ENCODE data around the gene HMGB4. TPM values are rescaled to one million over a fixed set of nuclear protein-coding genes. Genes with fewer than 3 reads are reported as not detected.

The HMGB4 gene
- total RNA-seq, 1 donor from 2014 or later: not detected

DNA sequence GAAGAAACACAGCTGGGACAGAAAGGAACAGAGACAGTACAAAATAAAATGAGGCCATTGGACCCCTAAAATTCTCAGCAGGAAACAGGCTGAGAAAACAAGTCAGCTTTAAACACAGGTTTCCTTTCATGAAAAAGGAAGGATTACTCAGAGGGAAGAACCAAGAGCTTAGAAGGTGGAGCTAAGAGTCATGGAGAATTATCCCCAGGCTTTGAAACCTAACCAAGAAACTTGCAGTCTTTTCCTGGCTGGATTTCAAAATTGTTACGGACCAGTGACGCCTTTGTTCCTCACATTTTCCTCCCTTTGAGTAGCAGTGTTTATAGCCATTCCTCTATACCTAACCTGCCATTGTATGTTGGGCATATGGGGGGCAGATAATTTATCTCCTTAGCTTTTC, 8.8 kb downstream of the HMGB4 start:
- H3K4me3 Mint-ChIP-seq (ENCODE audit: unreplicated experiment): no peak overlapping the region
- DNase-seq (ENCODE audit: low spot score): no peak
- no peaks in the 10 kb centered on the region for H3K36me3 Mint-ChIP-seq (ENCODE audit: low read depth)

DNA sequence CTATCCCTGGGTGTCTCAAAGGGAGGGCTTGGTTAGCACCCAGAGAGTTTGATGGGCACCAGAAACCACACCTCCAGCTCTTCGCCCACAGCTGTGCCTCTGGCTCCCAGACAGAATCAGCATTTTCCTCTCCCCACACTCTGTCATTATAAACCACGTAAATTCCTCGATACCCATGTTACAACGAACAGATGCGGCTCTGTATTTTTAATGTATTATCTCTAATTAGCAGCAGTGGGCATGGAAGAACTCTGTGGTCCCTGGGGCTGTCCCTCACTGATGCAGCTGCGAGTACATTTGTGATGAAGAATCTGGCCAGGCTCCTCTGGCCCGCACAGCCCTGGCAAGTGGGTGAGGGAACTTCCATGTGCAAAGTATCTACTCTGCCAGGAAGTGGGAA, 10.8 kb downstream of the HMGB4 start:
- Mint-ChIP-seq H3K9me3 (ENCODE audit: low read depth) (peaks cover 13% of the 10 kb centered on the region), H3K4me1 (ENCODE audit: low read depth) (no peaks in the 10 kb centered on the region), H3K27me3 (ENCODE audit: low read depth) (no peaks in the 10 kb centered on the region), H3K27ac (ENCODE audit: unreplicated experiment) (no peak overlapping the region), H3K4me3 (ENCODE audit: unreplicated experiment) (no peak overlapping the region), H3K36me3 (ENCODE audit: low read depth) (no peaks in the 10 kb centered on the region)
- DNase-seq (ENCODE audit: low spot score): no peak
- TF ChIP-seq, protein P1, sequence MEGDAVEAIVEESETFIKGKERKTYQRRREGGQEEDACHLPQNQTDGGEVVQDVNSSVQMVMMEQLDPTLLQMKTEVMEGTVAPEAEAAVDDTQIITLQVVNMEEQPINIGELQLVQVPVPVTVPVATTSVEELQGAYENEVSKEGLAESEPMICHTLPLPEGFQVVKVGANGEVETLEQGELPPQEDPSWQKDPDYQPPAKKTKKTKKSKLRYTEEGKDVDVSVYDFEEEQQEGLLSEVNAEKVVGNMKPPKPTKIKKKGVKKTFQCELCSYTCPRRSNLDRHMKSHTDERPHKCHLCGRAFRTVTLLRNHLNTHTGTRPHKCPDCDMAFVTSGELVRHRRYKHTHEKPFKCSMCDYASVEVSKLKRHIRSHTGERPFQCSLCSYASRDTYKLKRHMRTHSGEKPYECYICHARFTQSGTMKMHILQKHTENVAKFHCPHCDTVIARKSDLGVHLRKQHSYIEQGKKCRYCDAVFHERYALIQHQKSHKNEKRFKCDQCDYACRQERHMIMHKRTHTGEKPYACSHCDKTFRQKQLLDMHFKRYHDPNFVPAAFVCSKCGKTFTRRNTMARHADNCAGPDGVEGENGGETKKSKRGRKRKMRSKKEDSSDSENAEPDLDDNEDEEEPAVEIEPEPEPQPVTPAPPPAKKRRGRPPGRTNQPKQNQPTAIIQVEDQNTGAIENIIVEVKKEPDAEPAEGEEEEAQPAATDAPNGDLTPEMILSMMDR (IDR thresholded peaks at IDR 0.05): no peak

More for the DNA sequence above, 8.8 kb downstream of the HMGB4 start:
- no peaks in the 10 kb centered on the region for H3K27me3 Mint-ChIP-seq (ENCODE audit: low read depth)
- TF ChIP-seq, protein P1 (IDR thresholded peaks at IDR 0.05): no peak
- H3K9me3 Mint-ChIP-seq (ENCODE audit: low read depth): peaks cover 15% of the 10 kb centered on the region
- H3K27ac Mint-ChIP-seq (ENCODE audit: unreplicated experiment): no peak overlapping the region
- no peaks in the 10 kb centered on the region for H3K4me1 Mint-ChIP-seq (ENCODE audit: low read depth)

DNA sequence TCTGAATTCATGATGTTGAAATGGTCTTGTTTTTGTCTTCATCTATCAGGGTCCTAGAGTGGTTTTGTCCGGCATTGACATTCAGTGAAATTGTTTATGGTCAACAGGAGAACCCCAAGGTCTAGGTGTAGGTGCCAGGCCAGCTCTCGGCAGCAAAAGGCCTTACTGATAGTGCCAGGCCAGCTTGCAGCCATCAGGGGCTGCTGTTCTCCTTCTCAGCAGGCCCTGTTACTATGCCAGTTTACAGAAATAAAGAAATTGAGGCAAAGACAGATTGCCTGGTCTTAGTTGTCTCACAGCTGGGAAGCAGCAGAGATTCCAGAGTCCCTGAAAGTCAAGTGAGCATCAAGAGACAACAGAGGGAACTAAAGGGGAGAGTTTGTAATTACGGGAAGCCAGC, 12.0 kb downstream of the HMGB4 start:
- no peak overlapping the region for H3K27ac Mint-ChIP-seq (ENCODE audit: unreplicated experiment)
- no peaks in the 10 kb centered on the region for H3K27me3 Mint-ChIP-seq (ENCODE audit: low read depth)
- TF ChIP-seq, protein P1 (IDR thresholded peaks at IDR 0.05): peak; percentile 9
- DNase-seq (ENCODE audit: low spot score): no peak
- H3K36me3 Mint-ChIP-seq (ENCODE audit: low read depth): no peaks in the 10 kb centered on the region
- H3K4me1 Mint-ChIP-seq (ENCODE audit: low read depth): no peaks in the 10 kb centered on the region
- peaks cover 13% of the 10 kb centered on the region for H3K9me3 Mint-ChIP-seq (ENCODE audit: low read depth)
- H3K4me3 Mint-ChIP-seq (ENCODE audit: unreplicated experiment): no peak overlapping the region

DNA sequence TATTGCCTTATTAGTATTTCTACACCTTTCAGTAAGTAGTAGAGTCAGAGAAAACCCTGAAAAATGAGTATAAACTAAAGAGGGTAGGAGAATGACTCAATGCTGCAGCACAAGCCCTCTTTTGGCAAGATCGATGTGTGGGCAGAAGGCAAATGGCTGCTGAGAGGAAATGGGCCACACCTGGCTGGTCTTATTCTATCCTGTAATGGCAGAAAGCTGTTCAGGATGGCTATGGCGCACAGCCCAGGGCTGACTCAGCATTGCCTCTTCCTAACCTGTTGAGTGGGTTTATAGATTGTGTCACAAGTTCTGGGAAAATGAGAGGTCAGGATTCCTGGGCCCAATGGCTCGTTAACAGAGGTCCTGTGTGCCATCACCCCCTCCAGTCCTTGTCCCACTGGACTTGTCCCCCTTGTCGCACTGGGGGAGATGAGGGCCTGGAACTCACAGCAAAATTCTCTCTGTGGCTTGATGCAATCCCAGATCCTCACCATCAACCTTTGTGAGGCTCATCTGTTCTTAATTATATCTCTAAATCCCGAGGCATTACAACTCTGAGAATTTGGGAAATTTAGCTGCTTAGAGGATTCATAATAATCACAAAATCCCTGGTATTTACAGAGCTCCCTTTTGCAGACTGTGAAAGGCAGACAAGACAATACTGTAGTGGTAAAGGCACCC, 13.2 kb downstream of the HMGB4 start:
- Mint-ChIP-seq H3K27ac (ENCODE audit: unreplicated experiment) (no peak overlapping the region), H3K4me3 (ENCODE audit: unreplicated experiment) (no peak overlapping the region), H3K27me3 (ENCODE audit: low read depth) (no peaks in the 10 kb centered on the region), H3K9me3 (ENCODE audit: low read depth) (peaks cover 9% of the 10 kb centered on the region), H3K36me3 (ENCODE audit: low read depth) (no peaks in the 10 kb centered on the region), H3K4me1 (ENCODE audit: low read depth) (no peaks in the 10 kb centered on the region)
- TF ChIP-seq, protein P1 (IDR thresholded peaks at IDR 0.05): no peak
- DNase-seq (ENCODE audit: low spot score): no peak

DNA sequence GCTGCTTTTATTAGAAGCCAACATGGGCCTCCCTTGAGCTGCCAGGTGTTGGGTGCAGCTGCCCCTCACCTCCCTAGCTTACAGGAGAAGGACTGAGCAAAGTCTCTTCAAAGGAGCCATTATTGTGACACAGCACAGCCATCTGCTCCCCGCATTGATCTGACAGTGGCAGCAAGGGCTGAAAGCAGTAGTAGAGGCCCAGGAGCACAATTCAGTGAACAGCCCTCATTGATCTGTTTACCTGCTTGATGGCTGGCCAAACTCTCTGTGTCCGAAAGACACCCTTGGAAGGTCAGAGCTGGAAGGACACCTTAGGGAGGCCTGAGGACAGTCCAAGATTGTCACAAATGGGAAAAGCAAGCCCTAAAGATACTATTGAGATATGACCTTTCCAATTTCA, 14.5 kb downstream of the HMGB4 start:
- Mint-ChIP-seq H3K4me3 (ENCODE audit: unreplicated experiment) (no peak overlapping the region), H3K36me3 (ENCODE audit: low read depth) (no peaks in the 10 kb centered on the region), H3K4me1 (ENCODE audit: low read depth) (no peaks in the 10 kb centered on the region), H3K9me3 (ENCODE audit: low read depth) (peaks cover 6% of the 10 kb centered on the region), H3K27ac (ENCODE audit: unreplicated experiment) (no peak overlapping the region), H3K27me3 (ENCODE audit: low read depth) (no peaks in the 10 kb centered on the region)
- DNase-seq (ENCODE audit: low spot score): no peak
- TF ChIP-seq, protein P1 (IDR thresholded peaks at IDR 0.05): no peak

Measured in chondrocyte (in vitro differentiated cells).